ENCODE results near the gene ALDH3B2.

GRCh38 chr11:67662835-67663531 is 11.4 kb downstream of the ALDH3B2 start:
- TF ChIP-seq POLR2AphosphoS5 (IDR thresholded peaks at IDR 0.05) (no peak), POLR2A (IDR thresholded peaks at IDR 0.05) (no peak)
